PFSK-1 (cell line): ENCODE data around the gene KLF11.

Source experiments
- FOXP2 ChIP-seq: optimal IDR thresholded peaks from 2 replicates; pipeline ENCODE3; 2011; ENCODE audit warnings: borderline replicate concordance, control low read depth, inconsistent platforms; ENCODE audit not compliant: insufficient read depth; ENCODE audit errors: extremely low read length, extremely low read depth
- POLR2AphosphoS5 ChIP-seq: IDR thresholded peaks from 2 replicates; pipeline ENCODE4 v1.6.1; 2012; ENCODE audit warnings: low read depth, mild to moderate bottlenecking, control low read depth, low read length, moderate library complexity
- SIN3A ChIP-seq: IDR thresholded peaks from 2 replicates; pipeline ENCODE4 v1.6.1; 2012; ENCODE audit warnings: mild to moderate bottlenecking, low read length, moderate library complexity, borderline replicate concordance; ENCODE audit not compliant: insufficient read depth
- TAF1 ChIP-seq: IDR thresholded peaks from 2 replicates; pipeline ENCODE4 v1.6.1; 2012; ENCODE audit warnings: low read length, control low read depth, borderline replicate concordance; ENCODE audit not compliant: insufficient read depth
- TF ChIP-seq, protein P1 (sequence below), 2 experiments: IDR thresholded peaks; 2 replicates each; pipeline versions ENCODE4 v1.6.1 to v1.8.0; 2011 to 2012; ENCODE audit warnings: low read depth in 2 of 2, low read length in 2 of 2, control low read depth in 1 of 2, inconsistent platforms in 1 of 2, mild to moderate bottlenecking in 1 of 2, moderate library complexity in 1 of 2; ENCODE audit not compliant: insufficient read depth in 1 of 2

KLF11 gene

DNA sequence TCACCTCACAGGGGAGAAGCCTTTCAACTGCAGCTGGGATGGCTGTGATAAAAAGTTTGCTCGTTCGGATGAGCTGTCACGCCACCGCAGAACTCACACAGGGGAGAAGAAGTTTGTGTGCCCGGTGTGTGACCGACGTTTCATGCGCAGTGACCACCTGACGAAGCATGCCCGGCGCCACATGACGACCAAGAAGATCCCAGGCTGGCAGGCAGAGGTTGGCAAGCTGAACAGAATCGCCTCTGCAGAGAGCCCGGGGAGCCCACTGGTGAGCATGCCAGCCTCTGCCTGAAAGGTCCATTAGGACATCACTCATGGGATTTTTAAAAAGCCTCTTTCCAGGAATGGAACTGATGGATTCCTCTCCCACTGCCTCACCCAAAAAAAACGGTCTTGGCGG is 8.9 kb downstream of the KLF11 start:
- no peak for TF ChIP-seq TAF1
- TF ChIP-seq SIN3A: no peak
- no peak for TF ChIP-seq POLR2AphosphoS5
- TF ChIP-seq, protein P1, sequence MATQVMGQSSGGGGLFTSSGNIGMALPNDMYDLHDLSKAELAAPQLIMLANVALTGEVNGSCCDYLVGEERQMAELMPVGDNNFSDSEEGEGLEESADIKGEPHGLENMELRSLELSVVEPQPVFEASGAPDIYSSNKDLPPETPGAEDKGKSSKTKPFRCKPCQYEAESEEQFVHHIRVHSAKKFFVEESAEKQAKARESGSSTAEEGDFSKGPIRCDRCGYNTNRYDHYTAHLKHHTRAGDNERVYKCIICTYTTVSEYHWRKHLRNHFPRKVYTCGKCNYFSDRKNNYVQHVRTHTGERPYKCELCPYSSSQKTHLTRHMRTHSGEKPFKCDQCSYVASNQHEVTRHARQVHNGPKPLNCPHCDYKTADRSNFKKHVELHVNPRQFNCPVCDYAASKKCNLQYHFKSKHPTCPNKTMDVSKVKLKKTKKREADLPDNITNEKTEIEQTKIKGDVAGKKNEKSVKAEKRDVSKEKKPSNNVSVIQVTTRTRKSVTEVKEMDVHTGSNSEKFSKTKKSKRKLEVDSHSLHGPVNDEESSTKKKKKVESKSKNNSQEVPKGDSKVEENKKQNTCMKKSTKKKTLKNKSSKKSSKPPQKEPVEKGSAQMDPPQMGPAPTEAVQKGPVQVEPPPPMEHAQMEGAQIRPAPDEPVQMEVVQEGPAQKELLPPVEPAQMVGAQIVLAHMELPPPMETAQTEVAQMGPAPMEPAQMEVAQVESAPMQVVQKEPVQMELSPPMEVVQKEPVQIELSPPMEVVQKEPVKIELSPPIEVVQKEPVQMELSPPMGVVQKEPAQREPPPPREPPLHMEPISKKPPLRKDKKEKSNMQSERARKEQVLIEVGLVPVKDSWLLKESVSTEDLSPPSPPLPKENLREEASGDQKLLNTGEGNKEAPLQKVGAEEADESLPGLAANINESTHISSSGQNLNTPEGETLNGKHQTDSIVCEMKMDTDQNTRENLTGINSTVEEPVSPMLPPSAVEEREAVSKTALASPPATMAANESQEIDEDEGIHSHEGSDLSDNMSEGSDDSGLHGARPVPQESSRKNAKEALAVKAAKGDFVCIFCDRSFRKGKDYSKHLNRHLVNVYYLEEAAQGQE (IDR thresholded peaks at IDR 0.05; ENCODE audit: insufficient read depth in 1 of 2, low read depth in 2 of 2, low read length in 2 of 2): no peak
- TF ChIP-seq FOXP2: no peak

DNA sequence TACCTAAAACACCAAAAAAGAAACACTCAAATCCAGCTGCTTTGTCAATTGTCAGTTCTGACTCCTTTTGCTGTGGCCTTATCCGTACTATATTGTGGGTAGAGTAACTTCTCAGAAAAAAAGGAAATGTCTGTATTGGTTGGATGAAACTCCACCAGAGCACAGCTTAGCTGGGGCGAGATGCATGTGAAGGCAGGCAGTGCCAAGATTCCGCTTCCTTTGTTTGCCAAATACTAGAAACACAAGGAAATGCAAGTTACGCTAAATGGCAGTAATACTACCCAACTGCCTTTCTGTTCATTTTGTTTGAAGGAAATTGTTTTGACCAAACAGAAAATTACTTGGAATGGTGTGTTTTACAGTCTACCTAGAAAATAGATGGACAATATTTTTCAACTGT is 10.0 kb downstream of the KLF11 start:
- TF ChIP-seq POLR2AphosphoS5 (no peak), TAF1 (no peak), SIN3A (no peak), FOXP2 (no peak)
- TF ChIP-seq, protein P1 (IDR thresholded peaks at IDR 0.05; ENCODE audit: insufficient read depth in 1 of 2, low read depth in 2 of 2, low read length in 2 of 2): no peak

DNA sequence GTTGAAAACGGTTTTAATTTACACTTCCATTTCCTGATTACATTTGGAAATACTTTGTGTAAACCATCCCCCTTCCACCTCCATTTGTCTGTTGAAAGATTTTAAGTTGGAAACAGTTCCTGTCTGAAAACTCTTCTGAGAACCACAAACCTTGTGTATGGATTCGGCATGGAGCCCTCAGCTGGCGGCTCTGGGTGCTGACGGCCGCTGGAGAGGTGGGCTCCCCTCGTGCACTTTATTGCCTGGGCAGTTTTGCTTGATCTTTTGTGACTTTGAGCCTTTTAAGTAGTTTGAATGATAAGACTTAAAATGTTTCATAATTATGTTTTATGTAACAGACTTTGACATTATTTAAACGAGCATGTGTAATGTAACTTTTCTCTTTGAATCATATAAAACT is 11.1 kb downstream of the KLF11 start:
- TF ChIP-seq POLR2AphosphoS5: no peak
- TF ChIP-seq SIN3A: no peak
- no peak for TF ChIP-seq FOXP2
- TF ChIP-seq, protein P1 (IDR thresholded peaks at IDR 0.05; ENCODE audit: insufficient read depth in 1 of 2, low read depth in 2 of 2, low read length in 2 of 2): no peak
- TF ChIP-seq TAF1: no peak

DNA sequence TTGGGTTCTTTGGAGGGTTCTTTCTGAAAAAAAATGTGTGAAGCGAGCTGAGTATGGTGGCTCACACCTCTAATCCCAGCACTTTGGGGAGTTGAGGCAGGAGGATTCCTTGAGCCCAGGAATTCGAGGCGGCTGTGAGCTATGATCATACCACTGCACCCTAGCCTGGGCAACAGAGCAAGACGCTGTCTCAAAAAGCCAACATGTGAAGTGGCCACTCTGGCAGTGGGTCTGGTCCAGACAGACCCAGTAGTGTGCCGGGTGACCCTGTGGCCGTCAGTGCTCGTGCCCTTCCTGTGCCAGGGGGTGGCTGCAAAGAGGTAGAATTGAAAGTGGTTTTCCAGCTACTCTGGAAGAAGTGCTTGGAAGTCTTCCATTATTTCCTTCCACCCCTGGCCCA is 11.6 kb downstream of the KLF11 start:
- TF ChIP-seq FOXP2 (no peak), TAF1 (no peak), SIN3A (no peak)

DNA sequence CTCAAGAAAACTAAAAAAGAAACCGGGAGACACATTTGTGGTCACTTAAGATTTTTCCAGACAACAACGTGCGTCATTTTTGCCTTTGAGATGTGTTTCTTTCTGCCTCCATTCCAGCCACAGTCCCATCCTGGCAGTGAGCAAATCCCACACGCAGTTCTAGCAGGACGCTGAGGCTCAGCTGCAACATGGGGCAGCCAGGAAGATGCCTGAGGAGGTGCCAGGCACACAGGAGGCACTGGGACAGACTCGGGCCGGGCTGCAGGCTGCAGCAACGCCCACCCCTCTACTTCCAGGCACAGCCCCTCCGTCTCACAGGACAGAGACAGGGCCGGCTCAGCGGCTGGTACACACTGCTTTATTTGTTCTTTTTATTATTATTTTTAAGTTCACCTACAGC is 13.1 kb downstream of the KLF11 start:
- TF ChIP-seq, protein P1 (IDR thresholded peaks at IDR 0.05; ENCODE audit: insufficient read depth in 1 of 2, low read depth in 2 of 2, low read length in 2 of 2): no peak
- TF ChIP-seq FOXP2 (no peak), POLR2AphosphoS5 (no peak), TAF1 (no peak), SIN3A (no peak)
